Thyroid gland (tissue), 4 donors: ENCODE measurements around the gene AKT1.

Experiments
- POLR2A ChIP-seq, 2 donors: fragments of 450-650 bp; IDR thresholded peaks; one replicate each; pipeline ENCODE4 v1.6.1; 2017; ENCODE audit warnings: antibody characterized with exemption in 2 of 2, mild to moderate bottlenecking in 2 of 2, moderate library complexity in 1 of 2
- TF ChIP-seq, protein P1 (sequence below), 6 experiments: fragments of 200-600 bp in 3 of 6; fragments of 450-650 bp in 3 of 6; sonication (generic) in 3 of 6; IDR thresholded peaks; one replicate each; pipeline ENCODE4 v1.5.1; 2016 to 2019; ENCODE audit warnings: antibody characterized with exemption in 6 of 6, mild to moderate bottlenecking in 2 of 6, inconsistent platforms in 1 of 6, moderate library complexity in 1 of 6

GRCh38 chr14:104744484-104744883 is 51.1 kb downstream of the AKT1 start:
- no peak for TF ChIP-seq POLR2A (IDR thresholded peaks at IDR 0.05)
- TF ChIP-seq, protein P1, sequence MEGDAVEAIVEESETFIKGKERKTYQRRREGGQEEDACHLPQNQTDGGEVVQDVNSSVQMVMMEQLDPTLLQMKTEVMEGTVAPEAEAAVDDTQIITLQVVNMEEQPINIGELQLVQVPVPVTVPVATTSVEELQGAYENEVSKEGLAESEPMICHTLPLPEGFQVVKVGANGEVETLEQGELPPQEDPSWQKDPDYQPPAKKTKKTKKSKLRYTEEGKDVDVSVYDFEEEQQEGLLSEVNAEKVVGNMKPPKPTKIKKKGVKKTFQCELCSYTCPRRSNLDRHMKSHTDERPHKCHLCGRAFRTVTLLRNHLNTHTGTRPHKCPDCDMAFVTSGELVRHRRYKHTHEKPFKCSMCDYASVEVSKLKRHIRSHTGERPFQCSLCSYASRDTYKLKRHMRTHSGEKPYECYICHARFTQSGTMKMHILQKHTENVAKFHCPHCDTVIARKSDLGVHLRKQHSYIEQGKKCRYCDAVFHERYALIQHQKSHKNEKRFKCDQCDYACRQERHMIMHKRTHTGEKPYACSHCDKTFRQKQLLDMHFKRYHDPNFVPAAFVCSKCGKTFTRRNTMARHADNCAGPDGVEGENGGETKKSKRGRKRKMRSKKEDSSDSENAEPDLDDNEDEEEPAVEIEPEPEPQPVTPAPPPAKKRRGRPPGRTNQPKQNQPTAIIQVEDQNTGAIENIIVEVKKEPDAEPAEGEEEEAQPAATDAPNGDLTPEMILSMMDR (IDR thresholded peaks at IDR 0.05): no peak
